ENCODE data around the gene HOXA13. TPM values are rescaled to one million over a fixed set of nuclear protein-coding genes. Genes with fewer than 3 reads are reported as not detected.
A peak's percentile ranks its signal among the peaks of the same experiment; 100 is the strongest.

HOXA13 gene
- total RNA-seq, 4 donors from 2014 or later = 0.63 to 1.5 (median 0.72) TPM

GRCh38 chr7:27175626-27176523 lies 24.0 kb downstream of the HOXA13 start:
- WGBS, 2 donors = 54 to 71% methylated on average over 36 to 40 of the region's 40 CpGs
- Histone ChIP-seq H3K27ac (peak overlapping the region in 3 of 4 donors; percentile 5 to 88 (median 80)), H3K9me3 (no peaks in the 10 kb centered on the region), H3K4me1 (peaks cover 0 to 44% (median 9%) of the 10 kb centered on the region in 4 donors), H3K27me3 (peaks cover 0 to 93% of the 10 kb centered on the region in 2 donors), H3K4me3 (peak overlapping the region in 2 of 4 donors; percentile 5 to 29), H3K36me3 (no peaks in the 10 kb centered on the region)
- DNase-seq (ENCODE audit: low spot score in 2 of 2) = peak in 1 of 2 donors; percentile 16
- TF ChIP-seq CTCF (IDR thresholded peaks at IDR 0.05) (no peak), EP300 (IDR thresholded peaks at IDR 0.05) (no peak), POLR2A (IDR thresholded peaks at IDR 0.05) (no peak)

- Histone ChIP-seq H3K9me3 (no peaks in the 10 kb centered on the region), H3K27ac (peak overlapping the region; percentile 11 to 88 (median 84)), H3K27me3 (peaks cover 0 to 93% of the 10 kb centered on the region in 2 donors), H3K4me3 (peak overlapping the region in 2 of 4 donors; percentile 5 to 74), H3K4me1 (peaks cover 0 to 45% (median 8%) of the 10 kb centered on the region in 4 donors), H3K36me3 (no peaks in the 10 kb centered on the region)
- TF ChIP-seq POLR2A (IDR thresholded peaks at IDR 0.05) (no peak), CTCF (IDR thresholded peaks at IDR 0.05) (no peak), EP300 (IDR thresholded peaks at IDR 0.05) (no peak)
- peak in 1 of 2 donors; percentile 32 for DNase-seq (ENCODE audit: low spot score in 2 of 2)
- WGBS, 2 donors = 56 to 82% methylated on average over 11 to 12 of the region's 12 CpGs
These were observed 24.8 kb downstream of the HOXA13 start for GRCh38 chr7:27174874-27175625.

- Histone ChIP-seq H3K4me1 (peaks cover 0 to 45% (median 8%) of the 10 kb centered on the region in 4 donors), H3K27me3 (peaks cover 0 to 93% of the 10 kb centered on the region in 2 donors), H3K27ac (peak within 1 kb of the TSS; percentile 80 to 88 (median 84)), H3K36me3 (no peaks in the 10 kb centered on the region), H3K4me3 (peak within 1 kb of the TSS; percentile 54 to 74 (median 64)), H3K9me3 (no peaks in the 10 kb centered on the region)
- DNase-seq (ENCODE audit: low spot score in 2 of 2) = peak in 1 of 2 donors; percentile 61
- WGBS, 2 donors = 12% methylated on average over 37 of the region's 82 CpGs
- peak in 1 of 2 donors; percentile 26 for TF ChIP-seq POLR2A (IDR thresholded peaks at IDR 0.05)
- no peak for TF ChIP-seq CTCF (IDR thresholded peaks at IDR 0.05)
- peak in 1 of 2 donors; percentile 36 for TF ChIP-seq EP300 (IDR thresholded peaks at IDR 0.05)
These were observed 25.7 kb downstream of the HOXA13 start, which contains the start of gene HOXA10 for GRCh38 chr7:27173956-27174873. HOXA10 (minus strand) TSS chr7:27174320; CDS start chr7:27174306, 14 bp downstream.

DNA sequence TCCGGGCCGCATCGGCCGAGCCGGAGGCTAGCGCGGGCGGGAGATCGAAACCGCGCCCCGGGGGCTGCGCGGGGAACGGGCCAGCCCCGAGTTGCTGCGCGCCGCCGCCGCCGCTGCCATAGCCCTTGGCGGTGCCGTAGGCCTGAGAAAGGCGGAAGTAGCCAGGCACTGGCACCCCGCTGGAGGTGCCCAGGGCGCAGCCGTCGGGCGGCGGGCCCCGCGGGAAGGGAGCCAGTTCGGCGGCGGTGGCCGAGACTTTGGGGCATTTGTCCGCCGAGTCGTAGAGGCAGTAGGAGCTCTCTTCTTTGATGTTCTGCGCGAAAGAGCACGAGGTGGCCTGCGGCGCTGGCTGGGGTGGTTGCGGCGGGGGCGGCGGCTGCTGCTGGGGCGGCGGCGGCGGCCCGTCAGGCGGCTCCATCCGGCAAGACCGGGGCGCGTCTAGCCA lies 26.4 kb downstream of the HOXA13 start:
- no peak for TF ChIP-seq EP300 (IDR thresholded peaks at IDR 0.05)
- no peak for TF ChIP-seq POLR2A (IDR thresholded peaks at IDR 0.05)
- DNase-seq (ENCODE audit: low spot score in 2 of 2) = peak in 1 of 2 donors; percentile 12
- H3K9me3 ChIP-seq = no peaks in the 10 kb centered on the region
- peak overlapping the region; percentile 54 to 74 (median 64) for H3K4me3 ChIP-seq
- H3K4me1 ChIP-seq = peaks cover 0 to 48% (median 8%) of the 10 kb centered on the region in 4 donors
- peaks cover 0 to 93% of the 10 kb centered on the region in 2 donors for H3K27me3 ChIP-seq
- 0 to 2% methylated on average over 6 to 22 of the region's 59 CpGs for WGBS, 2 donors
- H3K27ac ChIP-seq = peak overlapping the region; percentile 80 to 88 (median 84)
- H3K36me3 ChIP-seq = no peaks in the 10 kb centered on the region

All from tibial nerve (tissue), 4 donors.